IgD-negative memory B cell (primary cell): ENCODE measurements around the gene TRPM2. TPM values are rescaled to one million over a fixed set of nuclear protein-coding genes. Genes with fewer than 3 reads are reported as not detected.

Source experiments
- H3K27ac Mint-ChIP-seq, 3 donors: one replicate each; pipeline ENCODE4 v1.8.0; 2020 to 2022; ENCODE audit warnings: mild to moderate bottlenecking in 3 of 3, mixed read lengths in 3 of 3, moderate library complexity in 1 of 3
- H3K27me3 Mint-ChIP-seq: one replicate; pipeline ENCODE4 v1.8.0; 2021; ENCODE audit warnings: mixed read lengths
- H3K36me3 Mint-ChIP-seq: one replicate; pipeline ENCODE4 v1.8.0; 2020; ENCODE audit warnings: mild to moderate bottlenecking, mixed read lengths
- H3K4me1 Mint-ChIP-seq, 3 donors: one replicate each; pipeline ENCODE4 v1.8.0; 2020 to 2022; ENCODE audit warnings: mixed read lengths in 3 of 3, mild to moderate bottlenecking in 1 of 3
- H3K4me3 Mint-ChIP-seq, 4 donors: one replicate each; pipeline ENCODE4 v1.8.0; 2020 to 2022; ENCODE audit warnings: mild to moderate bottlenecking in 4 of 4, mixed read lengths in 4 of 4, moderate library complexity in 3 of 4
- H3K9me3 Mint-ChIP-seq, 3 donors: one replicate each; pipeline ENCODE4 v1.8.0; 2020 to 2021; ENCODE audit warnings: mixed read lengths in 3 of 3, mild to moderate bottlenecking in 1 of 3
- polyA plus RNA-seq: library from polyadenylated mRNA; unstranded; fragments of 300-500 nt; fragmentation: Illumina TruSeq; gene quantifications from one replicate; pipeline ENCODE4 v1.2.3, GENCODE V29; 2021

TRPM2 gene
- polyA plus RNA-seq, 1 donor from 2014 or later = 5.1 TPM

DNA sequence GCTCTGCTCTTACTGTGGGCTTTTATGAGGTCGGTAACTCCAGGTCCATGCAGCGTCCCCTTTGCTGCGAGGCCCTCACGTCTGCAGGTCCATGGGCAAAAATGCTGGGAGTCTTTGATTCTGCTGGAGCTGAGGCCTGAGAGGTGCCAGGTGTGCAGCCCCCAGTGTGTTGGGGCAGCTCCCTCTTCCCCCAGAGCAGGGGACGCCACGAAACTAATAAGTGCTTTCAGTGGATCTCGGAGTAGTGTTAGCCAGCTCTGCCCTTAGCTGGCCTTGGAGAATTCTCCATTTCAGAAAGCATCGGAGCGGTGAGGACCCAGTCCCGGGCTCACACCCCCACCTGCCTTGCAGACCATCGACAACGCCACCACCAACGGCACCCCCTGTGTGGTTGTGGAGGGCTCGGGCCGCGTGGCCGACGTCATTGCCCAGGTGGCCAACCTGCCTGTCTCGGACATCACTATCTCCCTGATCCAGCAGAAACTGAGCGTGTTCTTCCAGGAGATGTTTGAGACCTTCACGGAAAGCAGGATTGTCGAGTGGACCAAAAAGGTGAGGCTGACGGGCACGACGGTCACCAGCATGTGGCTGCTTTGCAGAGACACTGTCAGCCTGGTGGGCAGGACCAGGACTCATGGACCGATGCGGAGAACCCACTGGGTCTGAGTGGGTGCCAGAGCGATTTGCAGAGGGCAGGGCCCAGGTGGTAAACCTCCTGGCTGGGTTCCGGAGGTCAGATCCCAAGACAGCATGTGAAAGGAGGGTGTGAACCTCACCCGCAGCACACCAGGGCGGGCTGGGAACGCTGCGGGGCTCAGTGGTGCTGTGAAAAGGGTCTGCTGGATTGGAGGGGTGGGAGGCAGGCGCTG, 25.5 kb downstream of the TRPM2 start:
- Mint-ChIP-seq H3K36me3 (peaks cover 8% of the 10 kb centered on the region), H3K9me3 (peaks cover 4 to 8% (median 8%) of the 10 kb centered on the region in 3 donors), H3K27me3 (peaks cover 1% of the 10 kb centered on the region), H3K4me3 (no peak overlapping the region), H3K27ac (no peak overlapping the region), H3K4me1 (peaks cover 9 to 11% (median 10%) of the 10 kb centered on the region in 3 donors)

DNA sequence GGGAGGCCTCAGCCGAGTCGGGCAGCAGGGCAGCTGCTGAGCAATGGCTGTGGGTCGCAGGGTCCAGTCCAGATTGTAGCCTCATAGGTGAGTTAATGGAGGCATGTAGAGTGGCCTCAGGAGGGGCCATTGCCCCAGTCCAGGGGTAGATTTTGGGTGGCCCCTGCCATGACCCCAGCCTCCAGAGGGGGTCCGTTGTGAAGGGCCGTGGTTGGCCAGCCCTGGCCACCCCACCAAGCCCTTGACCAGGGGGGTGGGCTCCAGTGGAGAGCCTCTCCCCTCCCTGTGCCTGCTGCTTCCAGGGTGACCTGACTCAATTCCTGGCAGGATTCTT, 26.1 kb downstream of the TRPM2 start:
- Mint-ChIP-seq H3K27ac (no peak overlapping the region), H3K9me3 (peaks cover 7 to 11% (median 9%) of the 10 kb centered on the region in 3 donors), H3K4me3 (no peak overlapping the region), H3K4me1 (peaks cover 9 to 11% (median 10%) of the 10 kb centered on the region in 3 donors), H3K36me3 (peaks cover 12% of the 10 kb centered on the region), H3K27me3 (peaks cover 1% of the 10 kb centered on the region)

DNA sequence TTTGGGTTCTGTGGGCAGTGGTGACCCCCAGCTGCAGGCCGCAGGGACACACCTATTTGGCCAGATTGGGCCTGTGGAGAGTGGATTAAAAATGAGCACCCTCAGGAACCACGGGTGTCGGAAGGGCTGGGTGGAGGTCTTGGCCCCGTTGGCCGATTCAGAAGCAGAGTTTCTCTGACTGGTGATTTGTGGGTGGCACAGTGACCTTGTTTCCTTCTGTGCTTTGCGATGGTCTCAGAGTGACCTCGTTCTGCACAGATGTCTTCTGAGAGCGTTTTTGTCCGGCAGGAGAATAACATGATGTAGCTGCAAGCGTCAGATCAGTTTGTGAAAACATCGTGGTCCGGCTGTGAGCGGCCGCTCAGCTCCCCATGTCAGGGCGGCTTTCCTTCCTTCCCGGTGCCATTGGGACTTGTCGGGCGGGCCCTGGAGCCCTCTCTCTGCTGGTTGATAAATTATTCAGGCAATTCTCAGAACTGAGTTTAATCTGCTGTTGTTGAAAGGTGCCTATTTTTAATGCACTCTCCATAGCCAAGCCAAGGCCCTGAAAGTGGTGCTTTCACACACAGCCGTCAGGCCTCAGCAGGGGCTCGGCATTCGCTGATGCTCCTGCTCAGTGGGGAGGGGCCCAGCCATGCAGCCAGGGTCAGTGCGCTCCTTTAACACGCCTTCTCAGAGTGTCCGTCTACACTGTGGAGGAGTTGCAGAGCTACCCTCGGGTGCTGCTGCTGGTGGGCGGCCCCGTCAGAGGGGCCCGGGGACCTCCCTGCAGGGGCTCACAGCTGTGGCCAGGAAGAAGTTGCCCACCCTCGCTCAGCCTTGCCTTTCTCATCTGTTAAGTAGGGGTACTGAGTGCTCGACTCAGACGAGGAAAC, 26.8 kb downstream of the TRPM2 start:
- Mint-ChIP-seq H3K9me3 (peaks cover 7 to 16% (median 13%) of the 10 kb centered on the region in 3 donors), H3K27me3 (peaks cover under 1% of the 10 kb centered on the region), H3K4me3 (no peak overlapping the region), H3K36me3 (peaks cover 17% of the 10 kb centered on the region), H3K4me1 (peaks cover 6 to 7% (median 6%) of the 10 kb centered on the region in 3 donors), H3K27ac (no peak overlapping the region)

DNA sequence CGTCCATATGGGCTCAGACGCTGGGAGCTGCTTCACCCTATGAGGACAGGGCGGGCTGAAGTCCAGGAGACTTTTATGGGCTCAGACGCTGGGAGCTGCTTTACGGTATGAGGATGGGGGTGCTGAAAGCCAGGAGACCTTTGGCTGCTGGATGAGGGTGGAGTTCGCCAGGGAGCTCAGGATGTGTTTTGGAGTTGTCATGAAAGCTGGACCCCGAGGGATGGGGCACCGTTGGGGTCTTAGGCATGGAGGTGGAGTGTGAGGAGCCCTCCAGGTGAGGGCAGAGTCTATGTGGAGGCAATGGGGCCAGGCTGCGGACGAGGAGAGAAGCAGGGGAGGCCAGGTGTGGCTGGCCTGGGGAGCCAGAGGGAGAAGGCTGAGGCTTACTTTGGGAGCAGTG, 27.5 kb downstream of the TRPM2 start:
- Mint-ChIP-seq H3K4me1 (peaks cover 0 to 4% (median 0%) of the 10 kb centered on the region in 3 donors), H3K36me3 (peaks cover 20% of the 10 kb centered on the region), H3K27me3 (no peaks in the 10 kb centered on the region), H3K9me3 (peaks cover 7 to 22% (median 14%) of the 10 kb centered on the region in 3 donors), H3K4me3 (peak overlapping the region in 1 of 4 donors; percentile 47), H3K27ac (no peak overlapping the region)

DNA sequence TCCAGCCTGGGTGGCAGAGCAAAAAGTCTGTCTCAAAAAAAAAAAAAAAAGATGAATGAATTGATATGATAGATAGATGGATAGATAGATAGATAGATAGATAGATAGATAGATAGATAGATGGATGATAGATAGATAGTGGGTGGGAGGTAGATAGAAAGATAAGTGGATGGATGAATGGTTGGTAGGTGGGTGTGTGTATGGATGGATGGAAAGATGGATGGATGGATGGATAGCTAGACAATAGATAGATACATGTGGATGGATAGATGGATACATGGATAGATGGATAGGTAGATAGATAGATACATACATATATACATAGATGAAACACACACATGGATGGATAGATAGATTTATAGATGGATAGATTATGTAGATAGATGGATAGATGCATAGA, 28.5 kb downstream of the TRPM2 start:
- no peaks in the 10 kb centered on the region for H3K27me3 Mint-ChIP-seq
- peaks cover 7 to 26% (median 16%) of the 10 kb centered on the region in 3 donors for H3K9me3 Mint-ChIP-seq
- H3K36me3 Mint-ChIP-seq = peaks cover 20% of the 10 kb centered on the region
- H3K27ac Mint-ChIP-seq = no peak overlapping the region
- no peak overlapping the region for H3K4me3 Mint-ChIP-seq
- H3K4me1 Mint-ChIP-seq = peaks cover 0 to 2% (median 0%) of the 10 kb centered on the region in 3 donors

DNA sequence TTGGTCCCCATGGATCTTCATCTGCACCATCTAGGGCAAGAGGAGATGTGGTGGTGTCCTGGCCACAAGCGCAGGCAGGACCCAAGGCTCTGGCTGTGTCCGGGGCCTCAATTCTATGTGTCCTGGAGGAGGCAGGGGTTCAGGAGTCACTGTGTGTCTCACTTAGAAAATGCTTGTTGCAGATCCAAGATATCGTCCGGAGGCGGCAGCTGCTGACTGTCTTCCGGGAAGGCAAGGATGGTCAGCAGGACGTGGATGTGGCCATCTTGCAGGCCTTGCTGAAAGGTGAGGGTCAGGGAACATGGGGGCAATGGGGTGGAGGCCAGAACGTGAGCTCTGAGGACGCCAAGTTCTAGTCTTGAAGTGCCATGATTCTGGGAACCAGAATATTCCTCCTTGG, 29.1 kb downstream of the TRPM2 start:
- Mint-ChIP-seq H3K9me3 (peaks cover 7 to 26% (median 16%) of the 10 kb centered on the region in 3 donors), H3K27me3 (no peaks in the 10 kb centered on the region), H3K36me3 (peaks cover 20% of the 10 kb centered on the region), H3K4me1 (peaks cover 0 to 2% (median 0%) of the 10 kb centered on the region in 3 donors), H3K4me3 (peak overlapping the region in 1 of 4 donors; percentile 13), H3K27ac (no peak overlapping the region)

DNA sequence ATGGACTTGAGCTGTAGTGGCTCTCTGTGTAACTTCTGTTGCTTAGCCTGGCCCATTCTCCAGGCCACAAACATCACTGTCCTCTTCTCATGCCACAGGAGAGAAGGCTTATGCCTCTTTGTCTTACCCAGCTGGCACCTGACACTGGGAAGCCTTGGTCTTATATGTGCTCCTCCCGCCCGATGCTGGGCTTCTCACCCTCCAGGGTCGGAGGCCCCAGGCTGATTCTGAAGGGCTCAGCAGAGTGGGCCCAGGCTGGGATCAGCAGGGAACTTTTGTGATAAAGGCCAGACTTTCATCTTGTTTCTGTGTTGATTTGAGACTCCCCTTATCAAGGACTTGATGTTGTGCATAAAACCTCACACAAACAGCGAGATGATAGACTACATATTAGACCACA, 29.8 kb downstream of the TRPM2 start:
- peaks cover 7 to 26% (median 16%) of the 10 kb centered on the region in 3 donors for H3K9me3 Mint-ChIP-seq
- no peak overlapping the region for H3K27ac Mint-ChIP-seq
- no peaks in the 10 kb centered on the region for H3K27me3 Mint-ChIP-seq
- H3K4me1 Mint-ChIP-seq = peaks cover 0 to 3% (median 0%) of the 10 kb centered on the region in 3 donors
- no peak overlapping the region for H3K4me3 Mint-ChIP-seq
- H3K36me3 Mint-ChIP-seq = peaks cover 22% of the 10 kb centered on the region

DNA sequence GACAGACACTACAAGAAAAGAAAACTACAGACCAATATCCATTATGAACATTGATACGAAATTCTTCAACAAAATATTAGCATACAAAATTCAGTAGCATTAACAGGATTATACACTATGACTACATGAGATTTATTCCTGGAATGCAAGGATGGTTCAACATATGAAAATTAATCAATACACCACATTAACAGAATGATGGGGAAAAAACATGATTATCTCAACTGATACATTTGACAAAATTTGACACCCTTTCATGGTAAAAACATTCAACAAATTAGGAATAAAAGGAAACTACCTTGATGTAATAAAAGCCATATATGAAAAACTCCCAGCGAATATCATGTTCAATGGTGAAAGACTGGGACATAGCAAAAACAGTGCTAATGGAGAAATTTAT, 31.5 kb downstream of the TRPM2 start:
- peaks cover 7 to 26% (median 18%) of the 10 kb centered on the region in 3 donors for H3K9me3 Mint-ChIP-seq
- peaks cover 0 to 3% (median 0%) of the 10 kb centered on the region in 3 donors for H3K4me1 Mint-ChIP-seq
- H3K27me3 Mint-ChIP-seq = no peaks in the 10 kb centered on the region
- H3K36me3 Mint-ChIP-seq = peaks cover 25% of the 10 kb centered on the region
- H3K4me3 Mint-ChIP-seq = no peak overlapping the region
- H3K27ac Mint-ChIP-seq = no peak overlapping the region

DNA sequence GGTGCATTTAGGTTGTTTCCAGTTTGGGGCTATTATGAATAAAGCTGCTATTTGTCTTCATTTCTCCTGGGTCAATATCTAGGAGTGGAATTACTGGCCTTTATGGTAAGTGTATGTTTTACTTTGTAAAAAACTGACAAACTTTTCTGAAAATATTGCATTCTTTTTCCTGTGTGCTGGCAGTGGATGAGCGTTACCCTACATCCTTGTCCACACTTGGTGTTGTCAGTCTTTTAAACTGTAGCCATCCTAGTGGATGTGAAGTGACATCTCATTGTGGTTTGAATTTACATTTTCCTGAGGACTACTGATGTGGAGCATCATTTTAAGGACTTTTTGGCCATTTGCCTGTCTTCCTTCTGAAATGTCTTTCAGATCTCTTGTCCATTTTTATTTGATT, 35.9 kb downstream of the TRPM2 start:
- Mint-ChIP-seq H3K36me3 (peaks cover 14% of the 10 kb centered on the region), H3K4me1 (peaks cover 0 to 3% (median 2%) of the 10 kb centered on the region in 3 donors), H3K9me3 (peaks cover 0 to 23% (median 12%) of the 10 kb centered on the region in 3 donors), H3K27me3 (no peaks in the 10 kb centered on the region), H3K27ac (peak overlapping the region in 1 of 3 donors; percentile 76), H3K4me3 (no peak overlapping the region)

DNA sequence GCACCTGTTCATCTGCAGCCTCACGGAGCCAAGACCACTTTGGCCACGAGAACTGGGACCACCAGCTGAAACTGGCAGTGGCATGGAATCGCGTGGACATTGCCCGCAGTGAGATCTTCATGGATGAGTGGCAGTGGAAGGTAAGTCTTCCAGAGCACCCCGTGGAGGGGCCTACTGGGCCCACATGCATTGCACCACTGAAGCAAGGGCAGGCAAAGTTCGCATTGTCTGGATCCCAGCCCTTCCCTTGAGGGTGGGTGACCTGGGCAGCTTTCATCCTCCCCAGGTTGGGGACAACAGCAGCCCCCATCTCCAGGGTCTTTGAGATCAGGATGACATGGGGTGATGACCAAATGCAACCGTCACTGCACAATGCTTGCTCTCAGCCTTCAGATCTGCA, 37.5 kb downstream of the TRPM2 start:
- no peak overlapping the region for H3K27ac Mint-ChIP-seq
- no peaks in the 10 kb centered on the region for H3K27me3 Mint-ChIP-seq
- peaks cover 0 to 10% (median 4%) of the 10 kb centered on the region in 3 donors for H3K9me3 Mint-ChIP-seq
- peaks cover 0 to 3% (median 2%) of the 10 kb centered on the region in 3 donors for H3K4me1 Mint-ChIP-seq
- peaks cover 5% of the 10 kb centered on the region for H3K36me3 Mint-ChIP-seq
- H3K4me3 Mint-ChIP-seq = no peak overlapping the region

DNA sequence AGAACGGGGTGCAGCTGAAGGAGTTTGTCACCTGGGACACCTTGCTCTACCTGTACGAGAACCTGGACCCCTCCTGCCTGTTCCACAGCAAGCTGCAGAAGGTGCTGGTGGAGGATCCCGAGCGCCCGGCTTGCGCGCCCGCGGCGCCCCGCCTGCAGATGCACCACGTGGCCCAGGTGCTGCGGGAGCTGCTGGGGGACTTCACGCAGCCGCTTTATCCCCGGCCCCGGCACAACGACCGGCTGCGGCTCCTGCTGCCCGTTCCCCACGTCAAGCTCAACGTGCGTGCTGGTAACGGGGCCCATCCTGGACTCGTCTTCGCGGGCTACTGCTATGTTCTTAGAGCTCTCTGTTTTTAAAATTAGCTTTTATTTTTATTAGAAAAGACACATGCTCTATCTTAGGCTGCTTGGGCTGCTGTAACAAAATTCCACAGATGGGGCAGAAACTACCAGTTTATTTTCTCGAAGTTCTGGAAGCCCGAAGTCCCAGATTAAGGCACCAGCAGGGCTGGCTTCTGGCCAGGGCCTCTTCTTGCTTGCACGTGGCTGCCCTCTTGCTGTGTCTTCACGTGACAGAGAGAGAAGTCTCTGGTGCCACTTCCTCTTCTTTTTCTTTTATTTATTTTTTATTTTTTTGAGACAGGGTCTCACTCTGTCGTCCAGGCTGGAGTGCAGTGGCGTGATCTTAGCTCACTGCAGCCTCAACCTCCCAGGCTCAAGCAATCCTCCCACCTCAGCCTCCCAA, 38.1 kb downstream of the TRPM2 start:
- H3K4me3 Mint-ChIP-seq = peak overlapping the region in 1 of 4 donors; percentile 66
- peaks cover 0 to 9% (median 2%) of the 10 kb centered on the region in 3 donors for H3K9me3 Mint-ChIP-seq
- H3K27me3 Mint-ChIP-seq = no peaks in the 10 kb centered on the region
- peaks cover 5% of the 10 kb centered on the region for H3K36me3 Mint-ChIP-seq
- no peak overlapping the region for H3K27ac Mint-ChIP-seq
- H3K4me1 Mint-ChIP-seq = peaks cover 0 to 3% (median 2%) of the 10 kb centered on the region in 3 donors

DNA sequence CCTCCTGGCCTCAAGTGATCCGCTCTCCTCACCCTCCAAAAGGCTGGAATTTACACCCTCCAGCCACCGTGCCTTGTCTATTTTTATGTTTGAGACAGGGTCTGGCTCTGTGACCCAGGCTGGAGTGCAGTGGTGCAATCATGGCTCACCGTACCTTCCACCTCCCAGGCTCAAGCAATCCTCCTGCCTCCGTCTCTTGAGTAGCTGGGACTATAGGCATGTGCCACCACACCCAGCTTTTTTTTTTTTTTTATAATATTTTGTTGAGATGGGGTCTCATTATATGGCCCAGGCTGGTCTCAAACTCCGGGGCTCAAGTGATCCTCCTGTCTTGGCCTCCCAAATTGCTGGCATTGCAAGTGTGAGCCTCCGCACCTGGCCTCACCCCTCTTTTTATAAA, 38.8 kb downstream of the TRPM2 start:
- Mint-ChIP-seq H3K4me1 (peaks cover 0 to 3% (median 2%) of the 10 kb centered on the region in 3 donors), H3K4me3 (no peak overlapping the region), H3K27me3 (no peaks in the 10 kb centered on the region), H3K9me3 (peaks cover 0 to 7% (median 2%) of the 10 kb centered on the region in 3 donors), H3K27ac (peak overlapping the region in 1 of 3 donors; percentile 16), H3K36me3 (peaks cover 5% of the 10 kb centered on the region)

DNA sequence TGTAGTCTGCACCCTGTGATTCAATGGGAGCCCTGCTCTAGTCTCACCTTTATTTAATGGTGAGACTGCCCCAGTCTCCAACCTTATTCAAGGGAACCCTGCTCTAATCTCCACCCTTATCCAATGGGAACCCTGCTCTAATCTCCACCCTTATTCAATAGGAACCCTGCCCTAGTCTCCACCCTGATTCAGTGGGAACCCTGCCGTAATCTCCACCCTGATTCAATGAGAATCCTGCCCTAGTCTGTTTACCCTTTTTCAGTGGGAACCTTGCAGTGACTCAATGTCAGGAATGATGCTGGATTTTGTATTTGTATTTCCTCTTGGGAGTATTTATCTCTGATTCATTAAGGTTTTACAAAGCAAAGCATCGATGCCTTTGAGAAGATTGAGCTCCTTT, 39.5 kb downstream of the TRPM2 start:
- peaks cover 0 to 3% (median 2%) of the 10 kb centered on the region in 3 donors for H3K4me1 Mint-ChIP-seq
- peaks cover 5% of the 10 kb centered on the region for H3K36me3 Mint-ChIP-seq
- no peaks in the 10 kb centered on the region for H3K27me3 Mint-ChIP-seq

DNA sequence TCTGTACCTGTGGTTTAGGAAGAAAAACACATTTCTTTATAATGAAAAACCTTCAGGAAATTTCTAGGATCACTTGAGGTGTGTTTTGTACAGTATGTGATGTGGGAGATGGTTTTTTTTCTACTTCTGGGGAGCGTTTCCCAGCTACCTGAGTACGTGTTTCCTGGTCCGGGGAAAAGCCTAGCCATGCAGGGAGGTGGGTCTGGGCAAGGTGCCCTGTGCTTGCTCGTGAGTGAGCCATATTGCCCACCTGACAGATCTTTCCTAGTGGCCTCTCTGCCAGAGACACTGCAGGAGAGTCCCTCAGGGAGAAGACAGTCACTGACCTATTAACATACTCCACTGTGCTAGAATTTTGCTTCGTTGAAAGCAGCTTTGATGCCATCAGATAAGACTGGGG, 41.3 kb downstream of the TRPM2 start:
- Mint-ChIP-seq H3K4me3 (no peak overlapping the region), H3K4me1 (peaks cover 0 to 2% (median 2%) of the 10 kb centered on the region in 3 donors), H3K27ac (no peak overlapping the region), H3K36me3 (no peaks in the 10 kb centered on the region), H3K27me3 (no peaks in the 10 kb centered on the region), H3K9me3 (peaks cover 0 to 7% (median 0%) of the 10 kb centered on the region in 3 donors)

More for the DNA sequence above, 39.5 kb downstream of the TRPM2 start:
- Mint-ChIP-seq H3K9me3 (peaks cover 0 to 7% (median 2%) of the 10 kb centered on the region in 3 donors), H3K4me3 (no peak overlapping the region), H3K27ac (no peak overlapping the region)
